ENCODE results near the gene FAM240B. TPM values are rescaled to one million over a fixed set of nuclear protein-coding genes. Genes with fewer than 3 reads are reported as not detected.

The FAM240B gene
- total RNA-seq: not detected
- 0 reads per million in 2 donors for total RNA-seq

DNA sequence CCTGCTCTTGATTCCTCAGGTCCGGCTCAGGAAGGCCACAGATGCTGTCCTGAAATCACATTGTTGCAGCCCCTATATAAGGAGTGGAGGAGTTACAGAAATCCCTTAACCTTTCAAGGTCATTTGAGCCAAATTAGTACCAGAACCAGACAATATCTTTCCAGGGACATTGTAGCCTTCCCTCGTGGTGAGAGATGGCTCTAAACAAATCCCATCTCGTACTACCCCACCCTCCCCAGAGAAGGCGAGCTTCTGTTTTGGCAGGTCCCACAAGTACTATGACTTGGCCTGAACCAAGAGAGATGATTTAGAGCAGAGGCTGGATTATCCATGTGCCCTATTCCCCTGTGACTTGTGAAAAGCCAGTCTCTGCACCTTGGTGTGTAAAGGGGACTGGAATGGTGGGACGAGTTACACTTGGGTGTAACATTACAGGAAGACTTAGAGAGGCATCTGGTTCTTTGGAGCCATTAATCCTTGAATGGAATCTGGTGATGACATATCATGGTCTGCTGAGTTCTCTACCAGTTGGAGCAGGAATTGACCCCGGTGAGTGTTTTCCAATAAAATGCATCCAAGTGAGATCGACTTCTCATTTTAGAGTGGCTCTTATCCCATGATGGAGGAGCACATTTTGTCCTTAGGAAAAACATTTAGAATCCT is at the start of gene FAM240B:
Gene FAM240B (minus strand): TSS at position 51 of the 663 bp plus-strand sequence. CDS start 16,134 bp downstream, outside the sequence.
- no peak for ATAC-seq
- Mint-ChIP-seq H3K27me3 (peaks cover 24% of the 10 kb centered on the region), H3K36me3 (ENCODE audit: low read depth) (no peaks in the 10 kb centered on the region), H3K4me3 (no peak within 1 kb of the TSS), H3K4me1 (peaks cover 2% of the 10 kb centered on the region), H3K27ac (no peak within 1 kb of the TSS)
- no peaks in the 10 kb centered on the region for H3K9me3 ChIP-seq (ENCODE audit: control insufficient read depth, low read length, poor library complexity, severe bottlenecking)
- DNase-seq: no peak

DNA sequence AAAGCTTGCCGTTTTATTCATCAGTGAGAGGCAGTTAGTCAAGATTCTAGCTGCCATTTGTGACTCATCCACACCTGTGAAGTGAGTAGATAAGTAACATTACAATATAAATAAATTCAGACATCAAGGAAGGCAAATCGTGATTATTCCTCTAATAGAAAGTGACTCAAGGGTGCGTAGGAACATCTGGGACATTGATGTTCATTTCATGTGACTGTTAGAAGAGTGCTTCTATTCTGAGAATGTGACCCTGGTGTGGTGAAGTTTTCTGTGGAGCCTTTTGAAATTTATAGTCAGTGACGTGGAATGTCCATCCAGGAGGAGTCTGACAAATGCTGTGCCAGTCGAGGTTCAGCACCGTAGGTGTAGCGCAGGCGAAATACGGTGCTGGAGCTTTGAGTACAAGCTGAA is 48.4 kb upstream of the FAM240B start:
- Mint-ChIP-seq H3K4me3 (no peak overlapping the region), H3K4me1 (no peaks in the 10 kb centered on the region), H3K27ac (no peak overlapping the region), H3K36me3 (ENCODE audit: low read depth) (no peaks in the 10 kb centered on the region), H3K27me3 (peaks cover 34% of the 10 kb centered on the region)
- no peak for DNase-seq
- no peaks in the 10 kb centered on the region for H3K9me3 ChIP-seq (ENCODE audit: control insufficient read depth, low read length, poor library complexity, severe bottlenecking)
- ATAC-seq: no peak

DNA sequence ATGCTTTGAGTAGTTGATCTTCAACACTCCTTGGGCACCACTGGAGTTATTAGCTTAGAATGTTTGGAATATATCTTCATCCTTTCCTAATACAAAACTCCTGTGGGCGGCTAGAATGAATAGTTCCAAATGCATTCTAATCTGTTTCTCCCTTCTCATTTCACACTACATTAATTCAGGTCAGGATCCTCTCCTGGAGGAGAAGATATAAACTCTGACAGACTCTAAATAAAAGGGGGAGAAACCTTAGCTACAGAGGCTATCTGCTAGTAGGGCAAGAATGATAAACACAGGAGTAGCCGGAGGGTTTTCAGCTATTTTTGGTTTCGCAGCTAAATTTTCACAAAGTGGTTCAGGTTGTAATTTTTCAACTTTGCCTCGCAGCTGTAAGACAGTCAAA is 45.2 kb upstream of the FAM240B start:
- H3K9me3 ChIP-seq (ENCODE audit: control insufficient read depth, low read length, poor library complexity, severe bottlenecking): no peaks in the 10 kb centered on the region
- Mint-ChIP-seq H3K4me1 (no peaks in the 10 kb centered on the region), H3K36me3 (ENCODE audit: low read depth) (no peaks in the 10 kb centered on the region), H3K27me3 (peaks cover 34% of the 10 kb centered on the region), H3K27ac (no peak overlapping the region), H3K4me3 (no peak overlapping the region)
- DNase-seq: no peak
- no peak for ATAC-seq

DNA sequence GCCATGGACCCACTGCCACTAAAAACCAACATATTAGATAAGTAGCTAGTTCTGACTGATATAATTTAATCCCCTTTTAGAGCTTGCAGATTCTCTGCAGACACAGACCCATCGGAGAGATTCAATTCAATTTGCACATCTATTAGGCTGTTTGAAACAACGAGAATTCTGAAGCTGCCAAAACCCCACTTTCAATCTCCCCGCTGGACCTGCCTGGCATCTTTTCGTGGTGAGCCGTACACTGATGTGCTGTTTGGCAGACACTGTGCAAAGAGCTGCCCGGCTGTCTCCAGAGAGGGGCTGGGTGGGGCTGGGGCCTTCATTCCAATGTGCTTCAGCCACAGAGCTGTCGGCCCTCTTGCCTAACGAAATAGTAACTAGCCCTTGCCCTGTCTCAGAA is 42.1 kb upstream of the FAM240B start:
- DNase-seq: no peak
- Mint-ChIP-seq H3K4me3 (no peak overlapping the region), H3K4me1 (no peaks in the 10 kb centered on the region), H3K27ac (no peak overlapping the region), H3K36me3 (ENCODE audit: low read depth) (no peaks in the 10 kb centered on the region), H3K27me3 (peaks cover 36% of the 10 kb centered on the region)
- no peaks in the 10 kb centered on the region for H3K9me3 ChIP-seq (ENCODE audit: control insufficient read depth, low read length, poor library complexity, severe bottlenecking)
- no peak for ATAC-seq

DNA sequence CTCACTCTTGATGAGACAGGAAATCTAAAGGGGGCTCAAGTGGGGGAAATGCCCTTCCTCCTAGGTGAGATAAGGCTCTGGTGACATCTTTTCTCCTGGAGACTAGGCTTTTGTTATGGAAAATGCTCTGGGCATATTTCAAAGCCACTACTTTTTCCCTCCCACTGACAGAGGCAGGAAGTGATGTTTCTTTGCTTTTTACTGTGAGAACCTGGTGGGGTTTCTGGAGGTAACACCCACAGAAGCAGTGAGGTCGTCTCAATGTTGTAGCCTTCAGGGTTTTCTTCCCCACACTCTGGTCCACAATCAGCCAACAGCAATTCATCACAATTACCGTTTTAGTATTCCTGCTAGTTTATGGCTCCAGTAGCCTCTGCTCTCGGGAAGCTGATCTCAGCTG is 41.4 kb upstream of the FAM240B start:
- H3K27me3 Mint-ChIP-seq: peaks cover 36% of the 10 kb centered on the region
- ATAC-seq (no peak), DNase-seq (no peak)
- no peaks in the 10 kb centered on the region for H3K4me1 Mint-ChIP-seq
- no peaks in the 10 kb centered on the region for H3K36me3 Mint-ChIP-seq (ENCODE audit: low read depth)
- H3K4me3 Mint-ChIP-seq: no peak overlapping the region
- H3K27ac Mint-ChIP-seq: no peak overlapping the region
- no peaks in the 10 kb centered on the region for H3K9me3 ChIP-seq (ENCODE audit: control insufficient read depth, low read length, poor library complexity, severe bottlenecking)

DNA sequence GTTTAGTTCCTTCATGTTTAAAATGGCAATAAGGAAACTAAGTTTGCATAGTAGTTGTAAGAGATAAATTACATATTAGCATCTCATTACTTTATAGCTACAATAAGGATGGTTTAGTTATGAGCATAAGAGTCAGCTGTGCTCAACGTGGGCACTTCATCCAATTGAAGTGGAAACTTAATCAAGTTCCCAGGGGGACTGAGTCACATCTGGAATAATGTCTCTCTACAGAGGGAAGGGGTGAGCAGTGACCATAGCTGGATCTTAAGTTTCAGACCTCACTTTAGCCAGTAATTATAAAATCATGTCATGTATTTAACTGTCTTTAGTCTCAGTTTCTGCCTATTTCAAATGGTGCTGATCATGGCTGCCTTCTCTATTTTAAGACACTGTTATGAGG is 36.8 kb upstream of the FAM240B start:
- no peak for ATAC-seq

DNA sequence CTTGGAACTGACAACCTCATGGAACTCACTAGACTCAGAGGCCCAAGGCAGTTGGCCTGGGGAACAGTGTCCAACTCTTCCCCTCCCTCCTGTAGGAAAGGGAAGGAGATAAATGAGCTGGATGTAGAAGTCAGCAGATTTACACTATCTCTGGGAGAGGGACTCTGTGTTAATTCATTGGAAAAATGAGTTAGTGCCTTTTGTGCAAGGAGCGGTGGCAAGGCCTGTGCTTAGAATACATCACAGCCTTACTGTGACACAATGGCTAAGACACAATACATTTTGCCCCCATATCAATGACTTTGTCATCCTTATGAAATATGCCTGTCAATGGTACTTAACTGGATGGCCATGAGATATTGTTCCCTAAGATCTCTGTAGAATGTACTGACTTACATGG is 28.0 kb upstream of the FAM240B start:
- H3K4me3 Mint-ChIP-seq: no peak overlapping the region

More for the DNA sequence above, 36.8 kb upstream of the FAM240B start:
- no peak for DNase-seq
- Mint-ChIP-seq H3K4me1 (no peaks in the 10 kb centered on the region), H3K27me3 (peaks cover 31% of the 10 kb centered on the region), H3K27ac (no peak overlapping the region), H3K36me3 (ENCODE audit: low read depth) (no peaks in the 10 kb centered on the region), H3K4me3 (no peak overlapping the region)
- no peaks in the 10 kb centered on the region for H3K9me3 ChIP-seq (ENCODE audit: control insufficient read depth, low read length, poor library complexity, severe bottlenecking)

DNA sequence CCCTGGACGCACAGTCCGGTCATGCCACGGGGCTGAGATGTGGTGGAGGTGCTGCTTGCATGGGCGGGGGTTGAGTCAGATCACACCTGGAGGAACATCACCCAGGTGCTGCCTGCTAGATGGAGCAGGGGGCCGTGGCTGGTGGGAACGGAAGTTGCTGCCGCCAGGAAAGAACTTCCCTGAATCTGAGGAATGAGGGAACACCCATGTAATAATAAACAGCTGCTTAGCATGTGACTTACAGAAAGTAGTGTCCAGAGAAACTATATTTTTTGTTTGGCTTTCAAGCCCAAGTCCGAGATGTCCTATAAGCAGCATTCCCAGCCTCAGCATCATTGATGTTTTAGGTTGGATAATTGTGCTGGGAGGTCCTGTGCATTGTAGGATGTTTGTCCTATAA is 27.1 kb upstream of the FAM240B start:
- H3K9me3 ChIP-seq (ENCODE audit: control insufficient read depth, low read length, poor library complexity, severe bottlenecking): no peaks in the 10 kb centered on the region
- Mint-ChIP-seq H3K4me1 (no peaks in the 10 kb centered on the region), H3K27ac (no peak overlapping the region), H3K36me3 (ENCODE audit: low read depth) (no peaks in the 10 kb centered on the region), H3K27me3 (peaks cover 23% of the 10 kb centered on the region), H3K4me3 (no peak overlapping the region)
- DNase-seq (no peak), ATAC-seq (no peak)

More for the DNA sequence above, 28.0 kb upstream of the FAM240B start:
- DNase-seq (no peak), ATAC-seq (no peak)
- Mint-ChIP-seq H3K36me3 (ENCODE audit: low read depth) (no peaks in the 10 kb centered on the region), H3K27ac (no peak overlapping the region), H3K4me1 (no peaks in the 10 kb centered on the region), H3K27me3 (peaks cover 21% of the 10 kb centered on the region)
- no peaks in the 10 kb centered on the region for H3K9me3 ChIP-seq (ENCODE audit: control insufficient read depth, low read length, poor library complexity, severe bottlenecking)

DNA sequence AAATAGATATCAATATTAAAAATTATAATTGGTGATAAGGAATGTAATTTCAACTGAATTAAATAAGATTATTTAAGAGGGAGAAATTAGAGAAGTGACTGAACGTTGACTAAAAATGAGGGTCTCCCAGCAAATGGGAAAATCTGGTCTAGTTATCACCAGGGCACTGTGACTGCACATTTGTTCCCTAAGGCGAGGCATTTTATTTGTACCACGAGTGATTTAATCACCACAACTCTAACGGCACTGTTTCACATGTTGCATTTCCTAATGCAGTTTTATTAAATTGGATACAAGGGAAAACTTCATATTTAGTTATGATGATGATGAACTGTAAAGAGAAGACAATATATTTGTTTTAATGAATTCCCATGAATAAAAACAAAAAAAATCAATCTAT is 26.4 kb upstream of the FAM240B start:
- H3K9me3 ChIP-seq (ENCODE audit: control insufficient read depth, low read length, poor library complexity, severe bottlenecking): no peaks in the 10 kb centered on the region
- no peak overlapping the region for H3K27ac Mint-ChIP-seq

DNA sequence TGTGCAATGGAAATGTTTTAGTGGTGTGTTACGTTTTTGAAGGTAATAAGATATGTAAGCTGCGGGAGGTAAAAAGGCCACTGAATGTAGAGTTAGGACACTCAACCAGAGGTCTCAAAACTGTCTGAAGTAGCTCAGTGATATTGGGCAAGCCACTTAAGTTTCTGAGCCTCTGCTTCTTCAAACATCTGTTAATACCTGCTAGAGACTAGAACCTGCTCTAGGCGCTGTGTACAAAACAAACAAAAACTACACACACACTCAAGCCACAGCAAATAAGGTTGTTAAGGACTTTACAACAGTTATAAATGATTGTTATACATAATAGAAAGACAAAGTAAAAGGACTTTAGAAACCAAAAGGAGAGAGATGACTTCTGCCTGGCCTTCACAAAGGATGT is 24.6 kb upstream of the FAM240B start:
- no peak for ATAC-seq
- DNase-seq: no peak
- H3K4me1 Mint-ChIP-seq: no peaks in the 10 kb centered on the region
- H3K9me3 ChIP-seq (ENCODE audit: control insufficient read depth, low read length, poor library complexity, severe bottlenecking): no peaks in the 10 kb centered on the region
- no peak overlapping the region for H3K27ac Mint-ChIP-seq
- H3K36me3 Mint-ChIP-seq (ENCODE audit: low read depth): peaks cover 2% of the 10 kb centered on the region
- peaks cover 27% of the 10 kb centered on the region for H3K27me3 Mint-ChIP-seq
- no peak overlapping the region for H3K4me3 Mint-ChIP-seq

More for the DNA sequence above, 26.4 kb upstream of the FAM240B start:
- DNase-seq: no peak
- Mint-ChIP-seq H3K4me3 (no peak overlapping the region), H3K4me1 (no peaks in the 10 kb centered on the region), H3K36me3 (ENCODE audit: low read depth) (no peaks in the 10 kb centered on the region), H3K27me3 (peaks cover 24% of the 10 kb centered on the region)
- no peak for ATAC-seq

DNA sequence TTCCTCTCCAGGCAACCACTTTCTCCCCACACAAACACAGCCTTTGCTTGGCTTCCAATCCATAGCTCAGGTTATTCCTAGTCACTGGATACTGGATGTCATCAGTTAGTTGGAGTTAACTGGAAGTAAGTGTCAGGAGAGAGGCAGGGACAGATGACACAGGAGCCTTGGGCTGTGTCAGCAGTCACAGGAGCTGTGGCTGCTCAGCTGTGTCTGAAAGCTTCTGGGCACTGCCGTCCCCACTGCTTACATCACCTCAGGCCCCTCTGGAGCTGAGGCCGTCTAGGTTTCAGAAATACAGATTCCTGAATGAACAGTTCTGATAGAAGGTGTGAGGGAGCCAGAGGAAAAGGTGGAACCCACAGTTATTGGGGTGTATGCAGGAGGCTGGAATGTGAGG is 17.3 kb upstream of the FAM240B start:
- no peak overlapping the region for H3K27ac Mint-ChIP-seq
- H3K36me3 Mint-ChIP-seq (ENCODE audit: low read depth): peaks cover 2% of the 10 kb centered on the region
- H3K4me1 Mint-ChIP-seq: no peaks in the 10 kb centered on the region
- no peak overlapping the region for H3K4me3 Mint-ChIP-seq
- peaks cover 36% of the 10 kb centered on the region for H3K27me3 Mint-ChIP-seq
- no peaks in the 10 kb centered on the region for H3K9me3 ChIP-seq (ENCODE audit: control insufficient read depth, low read length, poor library complexity, severe bottlenecking)
- ATAC-seq: no peak
- no peak for DNase-seq

DNA sequence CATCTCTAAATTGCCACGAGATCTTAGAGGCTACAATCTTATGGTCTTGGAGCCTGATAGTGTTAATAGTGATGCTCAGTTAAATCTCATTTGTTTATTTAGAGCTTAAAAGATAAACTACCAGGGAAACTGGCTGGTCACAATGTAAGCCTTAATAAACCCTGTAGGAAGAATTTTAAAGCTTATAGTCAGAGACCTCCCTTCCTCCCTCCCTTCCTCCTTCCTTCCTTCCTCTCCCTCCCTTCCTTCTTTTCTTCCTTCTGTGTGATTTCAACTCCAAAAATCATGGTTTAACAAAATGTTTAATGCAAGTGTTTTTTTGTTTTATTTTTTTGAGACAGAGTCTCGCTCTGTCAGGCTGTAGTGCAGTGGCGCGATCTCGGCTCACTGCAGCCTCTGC is 14.9 kb upstream of the FAM240B start:
- H3K9me3 ChIP-seq (ENCODE audit: control insufficient read depth, low read length, poor library complexity, severe bottlenecking): no peaks in the 10 kb centered on the region
- no peak for DNase-seq
- H3K36me3 Mint-ChIP-seq (ENCODE audit: low read depth): peaks cover 2% of the 10 kb centered on the region
- peaks cover 37% of the 10 kb centered on the region for H3K27me3 Mint-ChIP-seq
- no peaks in the 10 kb centered on the region for H3K4me1 Mint-ChIP-seq
- H3K4me3 Mint-ChIP-seq: no peak overlapping the region
- no peak for ATAC-seq
- H3K27ac Mint-ChIP-seq: no peak overlapping the region

DNA sequence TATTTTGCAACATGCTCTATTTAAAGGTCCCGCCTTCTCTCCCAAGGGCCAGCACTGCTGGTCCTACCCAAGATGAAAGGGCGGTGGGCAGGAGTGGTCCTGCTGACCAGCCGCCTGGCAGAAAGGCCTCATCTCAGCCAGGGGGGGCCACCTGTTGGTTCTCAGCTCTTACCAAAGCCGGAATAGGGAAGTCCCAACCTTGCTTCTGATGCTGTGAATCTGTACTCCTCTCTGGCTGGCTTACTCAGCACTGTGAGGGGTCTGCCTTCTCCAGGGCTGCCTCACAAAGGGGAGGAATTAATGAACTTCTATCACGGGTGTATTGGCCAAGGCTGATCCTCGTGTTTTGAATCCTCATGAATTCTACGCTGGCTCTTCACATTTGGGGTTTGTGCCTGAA is 13.6 kb upstream of the FAM240B start:
- H3K4me1 Mint-ChIP-seq: no peaks in the 10 kb centered on the region
- DNase-seq (no peak), ATAC-seq (no peak)
- no peak overlapping the region for H3K4me3 Mint-ChIP-seq
- H3K36me3 Mint-ChIP-seq (ENCODE audit: low read depth): no peaks in the 10 kb centered on the region
- no peak overlapping the region for H3K27ac Mint-ChIP-seq
- no peaks in the 10 kb centered on the region for H3K9me3 ChIP-seq (ENCODE audit: control insufficient read depth, low read length, poor library complexity, severe bottlenecking)
- H3K27me3 Mint-ChIP-seq: peaks cover 37% of the 10 kb centered on the region

DNA sequence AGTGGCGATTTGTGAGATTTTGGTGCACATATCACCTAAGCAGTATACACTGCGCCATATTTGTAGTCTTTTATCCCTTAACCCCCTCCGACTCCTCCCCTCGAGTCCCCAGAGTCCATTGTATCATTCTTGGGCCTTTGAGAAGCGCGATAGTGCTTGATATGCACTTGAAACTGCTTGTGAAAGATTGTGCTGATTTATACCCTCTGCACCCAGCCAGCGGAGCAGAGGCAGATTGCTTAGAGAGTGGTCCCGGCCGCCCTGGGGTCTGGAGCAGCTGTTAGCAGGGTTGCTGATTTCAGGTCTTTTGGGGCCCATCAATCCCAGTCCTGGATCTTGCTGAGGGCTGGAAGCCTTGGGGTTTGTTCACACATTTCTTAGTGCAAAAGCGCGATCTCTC is 13.0 kb upstream of the FAM240B start:
- Mint-ChIP-seq H3K36me3 (ENCODE audit: low read depth) (no peaks in the 10 kb centered on the region), H3K4me1 (no peaks in the 10 kb centered on the region), H3K27ac (no peak overlapping the region), H3K4me3 (no peak overlapping the region), H3K27me3 (peaks cover 36% of the 10 kb centered on the region)
- ATAC-seq: no peak
- no peaks in the 10 kb centered on the region for H3K9me3 ChIP-seq (ENCODE audit: control insufficient read depth, low read length, poor library complexity, severe bottlenecking)
- DNase-seq: no peak
